HG03460 (cell line): Measurements from ENCODE around the gene FLCN.

Experiments used
- ATAC-seq: cut with Tn5 transposase; IDR thresholded peaks from one replicate; pipeline ENCODE4 v1.9.1; 2021; ENCODE audit not compliant: unreplicated experiment

Gene FLCN

DNA sequence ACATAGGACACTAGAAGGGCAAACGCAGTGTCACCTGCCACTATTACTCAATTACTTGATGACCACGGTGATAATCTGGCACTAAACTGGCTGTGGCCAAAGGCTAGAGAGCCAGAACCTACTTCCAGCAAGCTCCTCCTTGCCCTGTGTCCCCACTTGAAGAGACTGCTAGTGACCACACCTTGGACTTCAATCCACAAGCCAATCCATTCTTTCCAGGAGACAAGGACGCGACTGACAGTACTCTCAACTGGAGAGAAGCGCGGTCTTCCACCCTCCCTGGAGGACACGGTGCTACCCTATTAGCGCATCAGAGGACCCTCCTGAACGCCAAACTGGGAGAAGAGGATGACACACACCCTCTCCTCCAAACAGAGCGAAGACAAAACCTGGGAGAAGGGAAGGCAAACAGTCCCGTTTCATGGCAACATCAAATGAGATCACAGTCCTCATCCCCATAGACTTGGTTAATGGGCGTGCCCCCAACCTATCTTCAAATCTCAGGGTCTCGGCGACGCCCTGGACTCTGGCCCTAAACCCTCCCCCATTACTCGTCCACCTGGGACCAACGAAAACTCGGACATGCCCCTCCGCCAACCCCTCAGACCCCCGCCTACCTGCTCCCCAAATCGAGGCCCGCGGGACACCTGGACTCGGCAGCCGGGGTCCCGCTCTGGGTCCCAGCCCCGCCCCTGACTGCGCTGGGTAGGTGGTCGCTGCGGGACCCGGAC lies 508 bp downstream of the FLCN start:
- peak; percentile 11 for ATAC-seq

DNA sequence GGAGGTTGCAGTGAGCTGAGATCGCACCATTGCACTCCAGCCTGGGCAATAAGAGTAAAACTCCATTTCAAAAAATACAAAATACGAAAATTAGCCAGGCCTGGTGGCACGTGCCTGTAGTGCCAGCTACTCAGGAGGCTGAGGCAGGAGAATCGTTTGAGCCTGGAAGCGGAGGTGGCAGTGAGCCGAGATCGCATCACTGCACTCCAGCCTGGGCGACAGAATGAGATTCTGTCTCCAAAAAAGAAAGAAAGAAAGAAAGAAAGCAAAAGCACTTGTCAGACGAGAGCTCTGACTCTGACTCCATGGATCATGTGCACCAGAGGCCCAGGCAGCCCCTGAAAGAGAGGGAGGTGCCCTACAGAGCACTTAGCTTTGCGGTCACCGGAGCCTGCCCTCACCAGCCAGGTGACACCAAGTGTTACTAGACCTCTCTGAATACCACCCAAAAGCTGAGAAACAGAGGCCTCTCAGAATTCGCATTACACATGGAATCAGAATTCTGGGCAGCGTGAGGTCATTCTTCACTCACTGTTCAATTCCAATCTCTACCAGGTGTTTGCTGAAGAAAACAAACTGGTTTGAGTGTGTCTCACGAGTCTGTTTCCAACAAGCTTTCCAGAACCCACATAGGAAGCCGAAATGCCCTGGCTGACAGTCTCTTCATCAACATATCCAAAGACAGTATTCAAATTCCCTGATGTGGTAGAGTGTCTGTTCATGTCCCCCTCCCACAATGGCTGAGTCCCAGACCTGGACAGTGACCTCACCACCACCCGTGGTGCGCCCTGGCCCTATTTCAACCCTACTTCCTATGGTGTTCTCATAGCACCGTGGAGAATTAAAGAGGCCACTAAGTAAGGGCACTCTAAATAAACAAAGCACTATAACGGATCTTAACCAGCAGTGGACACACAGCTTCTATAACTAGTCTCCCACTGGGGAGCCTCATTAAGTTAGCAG lies 1.5 kb downstream of the FLCN start:
- ATAC-seq: no peak

- no peak for ATAC-seq
These were observed 4.7 kb downstream of the FLCN start for GRCh38 chr17:17232303-17232621.

- no peak for ATAC-seq
These were observed 5.2 kb downstream of the FLCN start for GRCh38 chr17:17231621-17232302.

- ATAC-seq: no peak
These were observed 7.3 kb downstream of the FLCN start for GRCh38 chr17:17229416-17230384.

GRCh38 chr17:17228521-17229279 lies 8.3 kb downstream of the FLCN start:
- no peak for ATAC-seq

GRCh38 chr17:17227608-17228520 lies 9.1 kb downstream of the FLCN start:
- no peak for ATAC-seq

DNA sequence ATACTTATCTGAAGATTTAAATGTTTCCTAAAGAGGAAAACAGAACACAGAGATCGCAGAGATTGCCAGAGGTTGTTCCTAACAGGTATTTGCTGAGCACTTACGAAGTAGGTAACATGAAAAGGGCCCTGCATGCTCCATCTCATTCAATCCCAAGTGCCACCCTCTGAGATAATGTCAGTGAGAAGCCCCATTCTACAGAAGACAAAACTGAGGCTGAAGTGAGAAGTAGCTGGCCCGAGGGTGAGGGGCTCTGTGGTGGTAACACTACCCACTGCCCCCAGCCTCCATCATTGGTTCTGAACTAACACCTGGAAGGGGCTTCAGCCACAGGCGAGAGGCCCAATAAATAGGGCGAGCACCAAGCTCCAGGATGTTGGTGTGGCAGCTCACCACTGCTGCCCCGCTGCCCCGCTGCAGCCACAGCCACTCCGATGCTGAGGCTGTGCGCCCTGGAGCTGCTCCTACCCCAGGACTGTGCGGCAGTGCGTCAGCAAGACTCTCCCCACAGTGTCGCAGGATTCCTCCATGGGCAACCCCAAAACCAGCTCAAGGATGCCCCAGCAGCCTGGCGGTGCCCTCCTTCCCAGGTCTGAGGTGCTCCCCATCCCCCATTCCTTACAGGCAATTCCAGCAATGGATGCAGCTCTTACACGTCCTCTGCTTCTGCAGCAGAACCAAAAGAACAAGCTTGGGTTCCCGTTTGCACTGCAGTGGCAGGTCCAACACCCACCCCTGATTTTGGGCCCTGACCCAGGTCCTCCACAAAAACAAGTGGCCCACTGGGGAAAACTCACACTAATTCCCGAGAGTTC lies 10.3 kb downstream of the FLCN start:
- ATAC-seq: no peak

GRCh38 chr17:17225901-17226300 lies 11.1 kb downstream of the FLCN start:
- no peak for ATAC-seq

- ATAC-seq: no peak
These were observed 12.8 kb downstream of the FLCN start for GRCh38 chr17:17224137-17224536.

DNA sequence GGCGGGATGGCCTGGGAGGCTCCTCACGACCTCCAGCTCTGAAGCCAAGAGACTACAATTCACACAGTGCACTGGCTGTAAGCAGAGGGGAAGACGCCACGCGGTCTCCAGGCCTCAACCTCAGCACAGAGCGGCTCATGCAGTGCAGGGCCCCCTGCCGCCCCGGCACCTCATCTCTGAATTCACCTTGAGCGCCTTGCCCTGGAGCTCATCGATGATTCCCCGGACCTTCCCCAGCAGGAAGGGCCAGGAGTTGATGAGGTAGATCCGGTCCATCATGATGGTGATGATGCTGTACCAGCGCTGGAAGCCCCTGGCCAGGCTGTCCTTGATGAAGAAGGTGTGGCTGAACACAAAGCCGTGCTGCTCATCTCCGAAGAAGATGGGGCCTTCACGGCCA lies 13.2 kb downstream of the FLCN start:
- ATAC-seq: no peak

GRCh38 chr17:17221329-17221728 lies 15.6 kb downstream of the FLCN start:
- no peak for ATAC-seq

DNA sequence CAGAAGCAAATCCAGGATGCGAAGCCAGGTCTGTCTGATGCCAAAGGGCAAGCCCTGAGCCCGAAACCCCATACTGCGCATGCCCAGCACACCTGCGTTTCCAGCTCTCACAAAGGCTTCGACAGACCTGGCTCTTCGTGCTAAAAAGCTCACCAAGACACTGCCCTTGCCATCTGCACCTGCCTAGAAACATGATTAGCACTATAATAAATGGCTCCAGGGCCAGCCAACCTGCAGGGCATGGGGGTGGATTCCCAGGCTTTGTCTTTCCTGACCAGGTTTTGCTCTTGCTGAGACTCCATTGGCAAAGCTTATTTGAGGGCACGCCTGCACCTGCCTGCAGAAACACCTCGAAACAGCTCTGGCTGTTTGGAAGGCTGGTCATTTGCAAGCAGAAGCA lies 16.4 kb downstream of the FLCN start:
- ATAC-seq: no peak

GRCh38 chr17:17217995-17218394 lies 19.0 kb downstream of the FLCN start:
- ATAC-seq: no peak

GRCh38 chr17:17216776-17217175 lies 20.2 kb downstream of the FLCN start:
- no peak for ATAC-seq

DNA sequence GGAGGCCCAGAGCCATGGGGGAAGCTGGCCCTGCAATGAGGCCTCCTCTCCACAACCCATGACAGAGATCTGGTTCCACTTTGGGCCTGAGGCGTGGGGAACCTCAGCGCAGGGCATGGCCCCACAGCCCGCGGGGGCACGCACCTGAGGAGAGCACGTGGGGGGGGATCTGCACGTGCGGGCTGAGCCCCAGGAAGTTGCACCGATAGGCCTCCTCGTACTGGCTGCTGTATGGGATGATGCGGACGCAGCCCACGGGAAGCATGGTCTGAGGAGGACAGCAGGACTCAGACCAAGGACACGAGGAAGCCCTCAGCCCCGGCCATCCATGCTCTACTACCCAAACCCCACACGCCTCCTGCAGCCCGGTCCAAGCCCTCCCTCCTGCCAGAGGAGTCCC lies 20.7 kb downstream of the FLCN start:
- ATAC-seq: no peak

DNA sequence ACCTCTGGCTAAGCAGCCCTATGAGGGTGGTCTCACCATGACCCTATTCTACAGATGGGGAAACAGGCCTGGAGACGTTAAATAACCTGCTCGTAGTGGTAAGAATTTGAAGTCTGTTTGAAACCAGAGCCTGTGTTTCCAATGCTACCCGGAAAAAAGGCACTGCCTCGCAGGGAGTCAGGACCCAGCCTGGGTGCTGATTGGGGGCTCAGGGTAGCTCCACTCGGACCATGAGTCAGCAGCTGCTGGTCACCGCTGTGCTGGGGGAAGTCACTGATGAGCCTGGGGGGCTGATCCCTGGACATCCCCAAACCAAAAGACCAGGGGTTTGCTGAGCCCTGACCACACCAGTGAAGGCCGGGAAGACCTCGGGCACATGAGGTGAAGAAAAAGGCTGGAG lies 21.4 kb downstream of the FLCN start:
- ATAC-seq: no peak
